ENCODE measurements around the gene TLR4.

DNA sequence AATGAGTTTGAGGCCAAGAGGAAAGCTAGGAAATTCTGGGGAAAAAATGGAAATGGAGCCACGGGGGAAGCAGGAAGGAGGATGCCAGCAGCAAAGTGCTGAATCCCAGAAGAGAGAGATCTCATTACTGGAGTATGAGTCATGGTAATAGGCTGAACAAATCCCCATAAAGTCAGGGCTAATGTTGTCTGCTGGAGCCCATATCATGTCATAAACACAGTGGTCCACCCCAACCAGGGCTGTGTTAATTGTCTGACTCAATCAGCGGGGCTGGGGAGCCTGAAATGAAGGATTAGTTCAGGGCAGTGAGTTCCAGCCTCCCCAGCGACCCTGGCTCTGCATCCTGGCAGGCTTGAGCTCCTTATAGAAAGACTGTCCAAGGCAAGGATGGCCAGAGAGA, 68.8 kb downstream of the TLR4 start:
- TF ChIP-seq POLR2A (IDR thresholded peaks at IDR 0.05; ENCODE audit: low read depth, low read length) (no peak), SPI1 (IDR thresholded peaks at IDR 0.05; ENCODE audit: low read depth, low read length) (no peak), POLR2AphosphoS5 (IDR thresholded peaks at IDR 0.05; ENCODE audit: low read depth, low read length) (no peak), PAX5 (IDR thresholded peaks at IDR 0.05; ENCODE audit: insufficient read depth, low read length, severe bottlenecking) (no peak), TAF1 (IDR thresholded peaks at IDR 0.05; ENCODE audit: low read depth, low read length) (no peak)
